ENCODE results near the gene IL17RD. TPM values are rescaled to one million over a fixed set of nuclear protein-coding genes. Genes with fewer than 3 reads are reported as not detected.

IL17RD gene
- 1 to 10 TPM; 3.1 to 7.9 TPM for total RNA-seq

DNA sequence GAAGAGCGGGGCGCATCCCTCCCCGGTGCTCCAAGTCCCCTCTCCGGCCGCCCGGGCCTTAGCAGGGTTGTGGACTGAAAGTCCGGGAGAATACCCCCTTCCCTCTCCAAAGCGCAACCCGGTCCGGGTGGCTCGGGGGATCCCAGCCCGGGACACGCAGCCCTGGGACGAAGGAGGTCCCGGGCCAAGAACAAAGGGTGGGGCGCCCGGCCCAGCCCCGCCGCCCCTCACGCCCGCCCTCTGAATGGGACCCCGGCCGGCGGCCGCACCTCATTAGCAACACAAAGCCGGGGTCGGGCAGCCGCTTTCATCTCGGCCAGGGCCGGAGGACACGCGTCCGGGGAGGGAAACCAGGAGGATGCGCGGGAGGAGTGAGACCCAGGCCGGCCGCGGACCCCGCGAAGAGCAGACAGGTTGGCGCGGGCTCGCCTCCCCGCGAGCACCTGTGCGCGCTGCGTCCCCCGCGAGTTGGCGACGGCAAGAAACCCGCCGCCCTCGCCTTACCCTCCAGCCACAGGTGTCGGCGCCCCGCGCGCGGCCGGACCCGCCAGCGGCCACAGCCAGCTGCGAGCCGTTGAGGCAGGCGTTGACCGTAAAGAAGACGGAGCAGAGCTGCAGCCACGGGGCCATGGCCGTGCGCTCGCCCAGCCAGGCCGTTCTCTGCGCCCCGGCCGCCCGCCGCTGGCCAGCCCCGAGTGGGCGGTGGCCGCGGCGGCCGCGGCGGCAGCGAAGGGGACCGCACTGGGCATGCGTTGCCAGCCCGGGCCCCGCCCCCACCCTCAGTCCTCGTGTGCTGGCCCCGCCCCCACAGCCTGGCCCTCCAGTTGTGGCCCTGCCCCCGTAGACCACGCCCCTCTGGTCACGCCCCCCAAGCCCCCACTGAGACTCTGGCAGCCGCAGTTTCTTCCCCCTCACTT, at the start of gene IL17RD:
IL17RD (minus strand) TSS at position 697 of the 917 bp plus-strand sequence; CDS start at position 630, 67 bp downstream.
- TF ChIP-seq, protein P1, sequence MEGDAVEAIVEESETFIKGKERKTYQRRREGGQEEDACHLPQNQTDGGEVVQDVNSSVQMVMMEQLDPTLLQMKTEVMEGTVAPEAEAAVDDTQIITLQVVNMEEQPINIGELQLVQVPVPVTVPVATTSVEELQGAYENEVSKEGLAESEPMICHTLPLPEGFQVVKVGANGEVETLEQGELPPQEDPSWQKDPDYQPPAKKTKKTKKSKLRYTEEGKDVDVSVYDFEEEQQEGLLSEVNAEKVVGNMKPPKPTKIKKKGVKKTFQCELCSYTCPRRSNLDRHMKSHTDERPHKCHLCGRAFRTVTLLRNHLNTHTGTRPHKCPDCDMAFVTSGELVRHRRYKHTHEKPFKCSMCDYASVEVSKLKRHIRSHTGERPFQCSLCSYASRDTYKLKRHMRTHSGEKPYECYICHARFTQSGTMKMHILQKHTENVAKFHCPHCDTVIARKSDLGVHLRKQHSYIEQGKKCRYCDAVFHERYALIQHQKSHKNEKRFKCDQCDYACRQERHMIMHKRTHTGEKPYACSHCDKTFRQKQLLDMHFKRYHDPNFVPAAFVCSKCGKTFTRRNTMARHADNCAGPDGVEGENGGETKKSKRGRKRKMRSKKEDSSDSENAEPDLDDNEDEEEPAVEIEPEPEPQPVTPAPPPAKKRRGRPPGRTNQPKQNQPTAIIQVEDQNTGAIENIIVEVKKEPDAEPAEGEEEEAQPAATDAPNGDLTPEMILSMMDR (IDR thresholded peaks at IDR 0.05), result no peak
- Histone ChIP-seq H3K9me3 (no peaks in the 10 kb centered on the region), H3K4me3 (peak within 1 kb of the TSS; percentile 82), H3K4me1 (ENCODE audit: control insufficient read depth in 1 of 2, low read depth in 2 of 2) (peaks cover 5 to 37% of the 10 kb centered on the region in 2 donors), H3K36me3 (no peaks in the 10 kb centered on the region), H3K27ac (no peak within 1 kb of the TSS), H3K27me3 (replicated peaks; ENCODE audit: insufficient read depth) (no peaks in the 10 kb centered on the region)
- ATAC-seq (ENCODE audit: insufficient number of reproducible peaks, low FRiP score, low read depth) (peak; percentile 66), DNase-seq (ENCODE audit: low spot score) (peak; percentile 25)

DNA sequence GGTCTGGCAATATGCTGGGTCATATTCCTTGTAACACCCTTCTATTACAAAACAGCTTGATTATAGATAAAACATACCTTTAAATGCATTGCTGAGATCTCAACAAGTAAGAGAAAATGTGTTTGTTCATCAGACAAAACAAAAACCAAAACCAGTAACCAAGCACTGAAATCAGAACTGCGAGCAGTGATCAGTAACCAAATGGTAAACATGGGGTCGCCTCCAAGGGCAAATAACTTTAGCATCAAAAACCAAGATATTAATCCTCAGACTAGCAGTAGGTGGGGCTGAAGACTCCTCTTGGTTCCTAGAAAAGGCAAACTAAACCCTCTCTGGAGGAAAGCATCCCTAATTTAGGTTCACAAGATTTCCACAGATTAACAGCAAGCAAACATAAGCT, 41.3 kb upstream of the IL17RD start:
- Histone ChIP-seq H3K4me3 (no peak overlapping the region), H3K27me3 (replicated peaks; ENCODE audit: insufficient read depth) (no peaks in the 10 kb centered on the region), H3K27ac (no peak overlapping the region), H3K9me3 (no peaks in the 10 kb centered on the region), H3K4me1 (ENCODE audit: control insufficient read depth in 1 of 2, low read depth in 2 of 2) (no peaks in the 10 kb centered on the region), H3K36me3 (no peaks in the 10 kb centered on the region)
- ATAC-seq (ENCODE audit: insufficient number of reproducible peaks, low FRiP score, low read depth) (no peak), DNase-seq (ENCODE audit: low spot score) (no peak)
- TF ChIP-seq, protein P1 (IDR thresholded peaks at IDR 0.05), result no peak

DNA sequence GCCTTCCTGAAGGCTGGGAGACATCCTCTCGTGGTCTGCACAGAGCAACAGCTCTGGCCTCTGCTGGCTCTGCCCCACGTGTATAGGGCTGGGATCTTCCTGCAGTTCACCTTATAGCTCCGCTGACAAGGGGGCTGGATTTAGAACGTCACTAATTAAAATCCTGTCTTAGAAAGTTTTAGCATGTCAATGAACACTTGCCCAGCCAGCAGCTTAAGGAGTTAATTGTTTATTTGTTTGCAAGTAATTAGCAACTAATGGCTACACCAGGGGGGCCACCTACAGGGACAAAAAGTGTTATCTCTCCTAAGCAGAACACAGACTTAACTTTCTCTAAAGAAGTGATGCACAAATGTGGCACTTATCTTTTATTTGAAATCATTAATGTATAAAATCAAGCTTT, 34.7 kb upstream of the IL17RD start, which contains the start of gene HESX1:
HESX1 (minus strand) TSS at position 84 of the 403 bp plus-strand sequence; CDS start at position 24, 60 bp downstream.
- Histone ChIP-seq H3K9me3 (no peaks in the 10 kb centered on the region), H3K4me3 (no peak within 1 kb of the TSS), H3K36me3 (no peaks in the 10 kb centered on the region), H3K27me3 (replicated peaks; ENCODE audit: insufficient read depth) (no peaks in the 10 kb centered on the region), H3K27ac (no peak within 1 kb of the TSS), H3K4me1 (ENCODE audit: control insufficient read depth in 1 of 2, low read depth in 2 of 2) (no peaks in the 10 kb centered on the region)
- TF ChIP-seq, protein P1 (IDR thresholded peaks at IDR 0.05), result no peak
- ATAC-seq (ENCODE audit: insufficient number of reproducible peaks, low FRiP score, low read depth), result no peak
- DNase-seq (ENCODE audit: low spot score), result no peak

DNA sequence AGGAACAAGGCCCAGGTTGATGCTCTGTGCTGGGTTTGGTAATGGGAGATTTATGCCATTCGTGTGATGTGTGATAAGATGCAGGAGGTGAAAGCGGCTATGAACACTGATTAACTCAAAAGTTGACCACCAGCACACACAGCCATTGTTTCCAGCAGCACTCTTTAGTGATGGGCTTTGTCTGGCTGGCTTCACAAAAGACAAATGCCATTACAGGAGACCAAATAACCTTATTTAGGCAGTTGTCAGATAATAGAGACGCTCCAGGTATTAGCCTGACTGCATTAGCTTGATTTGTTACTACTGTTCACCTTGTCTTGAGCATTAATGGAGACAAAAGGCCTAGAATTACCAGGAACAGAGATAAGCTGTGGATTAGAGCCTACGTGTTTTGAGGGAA, 29.5 kb upstream of the IL17RD start:
- TF ChIP-seq, protein P1 (IDR thresholded peaks at IDR 0.05), result no peak
- H3K4me3 ChIP-seq, result no peak overlapping the region
- H3K27me3 ChIP-seq (replicated peaks; ENCODE audit: insufficient read depth), result no peaks in the 10 kb centered on the region
- DNase-seq (ENCODE audit: low spot score) (no peak), ATAC-seq (ENCODE audit: insufficient number of reproducible peaks, low FRiP score, low read depth) (no peak)
- H3K9me3 ChIP-seq, result no peaks in the 10 kb centered on the region
- H3K36me3 ChIP-seq, result no peaks in the 10 kb centered on the region
- H3K27ac ChIP-seq, result no peak overlapping the region
- H3K4me1 ChIP-seq (ENCODE audit: control insufficient read depth in 1 of 2, low read depth in 2 of 2), result no peaks in the 10 kb centered on the region

DNA sequence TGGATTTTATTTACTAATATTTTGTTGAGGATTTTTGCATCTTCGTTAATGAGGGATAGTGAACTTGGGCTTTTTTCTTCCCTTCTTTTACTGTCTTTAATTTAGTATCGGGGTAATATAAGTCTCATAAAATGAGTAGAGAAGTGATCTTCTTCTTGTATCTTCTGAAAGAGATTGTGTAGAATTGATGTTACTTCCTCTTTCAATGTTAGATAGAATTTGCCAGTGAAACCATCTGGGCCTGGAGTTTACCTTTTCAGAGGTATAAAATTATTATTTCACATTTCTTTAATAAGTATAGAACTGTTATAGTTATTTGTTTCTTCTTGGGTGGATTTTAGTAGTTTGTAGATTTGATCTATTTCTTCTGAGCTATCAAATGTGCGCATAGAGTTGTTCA, 26.9 kb upstream of the IL17RD start:
- H3K9me3 ChIP-seq, result no peaks in the 10 kb centered on the region
- DNase-seq (ENCODE audit: low spot score) (no peak), ATAC-seq (ENCODE audit: insufficient number of reproducible peaks, low FRiP score, low read depth) (no peak)
- H3K4me3 ChIP-seq, result no peak overlapping the region
- H3K27ac ChIP-seq, result no peak overlapping the region
- no peaks in the 10 kb centered on the region for H3K4me1 ChIP-seq (ENCODE audit: control insufficient read depth in 1 of 2, low read depth in 2 of 2)
- no peaks in the 10 kb centered on the region for H3K27me3 ChIP-seq (replicated peaks; ENCODE audit: insufficient read depth)
- TF ChIP-seq, protein P1 (IDR thresholded peaks at IDR 0.05), result no peak
- no peaks in the 10 kb centered on the region for H3K36me3 ChIP-seq

All from thoracic aorta (tissue), 2 donors.